Neural cell (in vitro differentiated cells): ENCODE results near the gene ZRANB3. TPM values are rescaled to one million over a fixed set of nuclear protein-coding genes. Genes with fewer than 3 reads are reported as not detected.
"Not testable (repeated sequence)": the region's sequence is repeated elsewhere in the genome, so short reads cannot be mapped to it uniquely, and the experiment has no call there.

Experiments used
- H2AFZ ChIP-seq: fragments of 200-600, 300-800 bp; sonication (generic), shearing (Covaris generic); 2 replicates; pipeline ENCODE4 v1.6.0; 2014; ENCODE audit warnings: low read depth, mild to moderate bottlenecking, antibody characterized with exemption, low read length, moderate library complexity
- H3F3A ChIP-seq: fragments of 200-600 bp; shearing (Covaris generic); 2 replicates; pipeline ENCODE4 v1.6.1; 2016; ENCODE audit warnings: mild to moderate bottlenecking, moderate library complexity, mixed read lengths, antibody characterized with exemption, low read length; ENCODE audit not compliant: insufficient read depth, poor library complexity, severe bottlenecking
- H3K27ac ChIP-seq: fragments of 200-600, 300-800 bp; sonication (generic), shearing (Covaris generic); 2 replicates; pipeline ENCODE4 v1.5.1; 2014; ENCODE audit warnings: mild to moderate bottlenecking, low read length, moderate library complexity
- H3K27me3 ChIP-seq: fragments of 300-800, 200-600 bp; sonication (generic), shearing (Covaris generic); 2 replicates; pipeline ENCODE4 v1.6.0; 2014; ENCODE audit warnings: mild to moderate bottlenecking, low read depth, low read length, moderate library complexity; ENCODE audit not compliant: insufficient read depth
- H3K36me3 ChIP-seq: fragments of 300-800, 200-600 bp; sonication (generic), shearing (Covaris generic); 2 replicates; pipeline ENCODE4 v1.5.1; 2014; ENCODE audit warnings: mild to moderate bottlenecking, antibody characterized with exemption, low read length, moderate library complexity; ENCODE audit not compliant: insufficient read depth
- H3K4me2 ChIP-seq: fragments of 300-800, 200-600 bp; sonication (generic), shearing (Covaris generic); 2 replicates; pipeline ENCODE4 v1.6.0; 2014; ENCODE audit warnings: mild to moderate bottlenecking, low read length
- H3K4me3 ChIP-seq: fragments of 300-800, 200-600 bp; sonication (generic), shearing (Covaris generic); 2 replicates; pipeline ENCODE4 v1.5.1; 2014; ENCODE audit warnings: mild to moderate bottlenecking, low read length, moderate library complexity
- H3K79me2 ChIP-seq: fragments of 200-600 bp; shearing (Covaris generic); replicated peaks from 2 replicates; pipeline ENCODE4 v1.6.0; 2014; ENCODE audit warnings: mild to moderate bottlenecking, low read length, moderate library complexity; ENCODE audit not compliant: insufficient read depth
- H3K9ac ChIP-seq: fragments of 300-800, 200-600 bp; sonication (generic), shearing (Covaris generic); 2 replicates; pipeline ENCODE4 v1.6.1; 2016; ENCODE audit warnings: mild to moderate bottlenecking, low read length, mixed read lengths
- H3K9me2 ChIP-seq: fragments of 200-600 bp; shearing (Covaris generic); 2 replicates; pipeline ENCODE4 v1.6.1; 2016; ENCODE audit warnings: mild to moderate bottlenecking, low read length, mixed read lengths; ENCODE audit not compliant: insufficient read depth
- H3K9me3 ChIP-seq: fragments of 200-600, 300-800 bp; sonication (generic), shearing (Covaris generic); 2 replicates; pipeline ENCODE4 v1.6.1; 2016; ENCODE audit warnings: mild to moderate bottlenecking, mixed run types, low read length, moderate library complexity, mixed read lengths
- H4K20me1 ChIP-seq: fragments of 200-600 bp; shearing (Covaris generic); 2 replicates; pipeline ENCODE4 v1.6.1; 2016; ENCODE audit warnings: mild to moderate bottlenecking, mixed run types; ENCODE audit not compliant: insufficient read depth
- CTCF ChIP-seq: fragments of 450-650 bp; IDR thresholded peaks from 2 replicates; pipeline ENCODE4 v1.5.1; 2014; ENCODE audit warnings: antibody characterized with exemption, mild to moderate bottlenecking, moderate library complexity; ENCODE audit not compliant: poor library complexity, severe bottlenecking
- EP300 ChIP-seq: fragments of 450-650 bp; conservative IDR thresholded peaks from 2 replicates; pipeline ENCODE4 v1.6.1; 2014; ENCODE audit warnings: antibody characterized with exemption, mild to moderate bottlenecking, moderate library complexity; ENCODE audit not compliant: poor library complexity, severe bottlenecking
- EZH2 ChIP-seq: fragments of 200-600, 300-800 bp; shearing (Covaris generic), sonication (generic); IDR thresholded peaks from 2 replicates; pipeline ENCODE4 v1.6.1; 2014; ENCODE audit warnings: antibody characterized with exemption, low read length, borderline replicate concordance, mild to moderate bottlenecking; ENCODE audit not compliant: insufficient read depth, poor library complexity, severe bottlenecking
- MXI1 ChIP-seq: fragments of 450-650 bp; conservative IDR thresholded peaks from 2 replicates; pipeline ENCODE4 v1.6.1; 2014; ENCODE audit warnings: antibody characterized with exemption, mild to moderate bottlenecking; ENCODE audit not compliant: poor library complexity, severe bottlenecking
- POLR2AphosphoS5 ChIP-seq: IDR thresholded peaks from 2 replicates; pipeline ENCODE4 v1.6.1; 2012
- RAD21 ChIP-seq: fragments of 450-650 bp; conservative IDR thresholded peaks from 2 replicates; pipeline ENCODE4 v1.6.1; 2014; ENCODE audit warnings: antibody characterized with exemption, mild to moderate bottlenecking, moderate library complexity
- REST ChIP-seq: IDR thresholded peaks from 2 replicates; pipeline ENCODE4 v1.6.1; 2012; ENCODE audit warnings: borderline replicate concordance
- SMC3 ChIP-seq: fragments of 450-650 bp; conservative IDR thresholded peaks from 2 replicates; pipeline ENCODE4 v1.6.1; 2014; ENCODE audit warnings: antibody characterized with exemption, mild to moderate bottlenecking, moderate library complexity; ENCODE audit not compliant: poor library complexity
- TAF1 ChIP-seq: IDR thresholded peaks from 2 replicates; pipeline ENCODE4 v1.6.1; 2012; ENCODE audit warnings: low read depth
- polyA plus RNA-seq: library from polyadenylated mRNA; depleted of rRNA; stranded (reverse); fragments of >200 nt; gene quantifications from 2 replicates; pipeline ENCODE4 v1.2.3, GENCODE V29; 2014
- small RNA-seq, 3 experiments: library from RNA; depleted of rRNA; stranded (forward); fragments of <200 nt; gene quantifications; one replicate each; pipeline ENCODE3, GENCODE V24; 2012

Gene ZRANB3
- polyA plus RNA-seq, 1 donor from 2014 or later: 3.5 TPM

- Histone ChIP-seq H4K20me1 (no peaks in the 10 kb centered on the region), H3K4me2 (no peak overlapping the region), H3F3A (no peaks in the 10 kb centered on the region), H3K4me3 (no peak overlapping the region), H3K9ac (no peak overlapping the region), H3K36me3 (no peaks in the 10 kb centered on the region), H3K27me3 (no peaks in the 10 kb centered on the region), H3K9me3 (no peaks in the 10 kb centered on the region), H2AFZ (no peak overlapping the region), H3K27ac (no peak overlapping the region), H3K79me2 (no peaks in the 10 kb centered on the region), H3K9me2 (no peaks in the 10 kb centered on the region)
- no peak for TF ChIP-seq EZH2
- TF ChIP-seq SMC3: no peak
- no peak for TF ChIP-seq RAD21
- no peak for TF ChIP-seq REST
- TF ChIP-seq CTCF: no peak
- no peak for TF ChIP-seq EP300
- TF ChIP-seq TAF1: no peak
- TF ChIP-seq POLR2AphosphoS5: no peak
- TF ChIP-seq MXI1: no peak
These were observed 437.8 kb downstream of the ZRANB3 start for GRCh38 chr2:135093193-135093592.

GRCh38 chr2:135091681-135092080 lies 439.3 kb downstream of the ZRANB3 start:
- Histone ChIP-seq H3K9me2 (no peaks in the 10 kb centered on the region), H3K36me3 (no peaks in the 10 kb centered on the region), H2AFZ (no peak overlapping the region), H3K79me2 (peaks cover 10% of the 10 kb centered on the region), H3K27me3 (no peaks in the 10 kb centered on the region), H3K9me3 (no peaks in the 10 kb centered on the region), H3K4me2 (no peak overlapping the region), H3F3A (no peaks in the 10 kb centered on the region), H4K20me1 (no peaks in the 10 kb centered on the region), H3K27ac (no peak overlapping the region), H3K9ac (no peak overlapping the region), H3K4me3 (no peak overlapping the region)
- TF ChIP-seq RAD21: no peak
- TF ChIP-seq TAF1: no peak
- no peak for TF ChIP-seq EP300

GRCh38 chr2:135089597-135089996 lies 441.4 kb downstream of the ZRANB3 start:
- H3K4me2 ChIP-seq, H3K9me2 ChIP-seq, H3K36me3 ChIP-seq, H3K4me3 ChIP-seq, H3K9me3 ChIP-seq, H2AFZ ChIP-seq, H4K20me1 ChIP-seq, H3F3A ChIP-seq, H3K27me3 ChIP-seq, H3K9ac ChIP-seq, H3K27ac ChIP-seq: not testable (repeated sequence)
- peaks cover 10% of the 10 kb centered on the region for H3K79me2 ChIP-seq

Small RNA genes lying within 50 kb of the gene (small RNA-seq; reads per million reads assigned to genes)
- 0 to 0.16 (median 0.07) reads per million in 3 experiments for gene SNORA40B

Other genes with a start within 250 kb of the ZRANB3 start
- gene R3HDM1, start 266 bp upstream of the ZRANB3 start, polyA plus RNA-seq: 30.3 and 35.3 TPM in 2 replicates
- gene UBXN4, start 210.6 kb upstream of the ZRANB3 start, polyA plus RNA-seq: 142 and 158 TPM in 2 replicates